Epithelial cell of prostate (primary cell): Measurements from ENCODE around the gene CCR2.
"Not testable (repeated sequence)": the region's sequence is repeated elsewhere in the genome, so short reads cannot be mapped to it uniquely, and the experiment has no call there.

Experiments used
- DNase-seq: peaks from one replicate; pipeline ENCODE4 v3.0.0-alpha.2; 2011; ENCODE audit warnings: low read depth, low spot score
- H3K27ac ChIP-seq: fragments of 450-650 bp; 2 replicates; pipeline ENCODE4 v1.5.1; 2017; ENCODE audit warnings: mild to moderate bottlenecking

The CCR2 gene

GRCh38 chr3:46353647-46354410, at the start of gene CCR2:
TSS of gene CCR2 (plus strand) at chr3:46354111. CDS start at chr3:46357528, 3,417 bp downstream.
- no peak within 1 kb of the TSS for H3K27ac ChIP-seq
- no peak for DNase-seq

- no peak for DNase-seq
- no peak overlapping the region for H3K27ac ChIP-seq
Measured at GRCh38 chr3:46304739-46305138, 49.2 kb upstream of the CCR2 start.

- DNase-seq: peak; percentile 48
- no peak overlapping the region for H3K27ac ChIP-seq
Measured at GRCh38 chr3:46312991-46313390, 40.9 kb upstream of the CCR2 start.

- no peak for DNase-seq
- H3K27ac ChIP-seq: no peak overlapping the region
Measured at GRCh38 chr3:46314517-46314916, 39.4 kb upstream of the CCR2 start.

GRCh38 chr3:46316206-46316605, 37.7 kb upstream of the CCR2 start:
- no peak overlapping the region for H3K27ac ChIP-seq

GRCh38 chr3:46318207-46318927, 35.5 kb upstream of the CCR2 start:
- no peak for DNase-seq
- no peak overlapping the region for H3K27ac ChIP-seq

More at GRCh38 chr3:46316206-46316605, 37.7 kb upstream of the CCR2 start:
- DNase-seq: no peak

- no peak overlapping the region for H3K27ac ChIP-seq
- no peak for DNase-seq
Measured at GRCh38 chr3:46321461-46322104, 32.3 kb upstream of the CCR2 start.

GRCh38 chr3:46324036-46324435, 29.9 kb upstream of the CCR2 start:
- no peak overlapping the region for H3K27ac ChIP-seq
- no peak for DNase-seq

GRCh38 chr3:46325645-46326300, 28.1 kb upstream of the CCR2 start:
- no peak for DNase-seq
- H3K27ac ChIP-seq: peak overlapping the region; percentile 15

GRCh38 chr3:46330676-46331075, 23.2 kb upstream of the CCR2 start:
- not testable (repeated sequence) for DNase-seq, H3K27ac ChIP-seq

GRCh38 chr3:46334741-46335478, 19.0 kb upstream of the CCR2 start:
- H3K27ac ChIP-seq: no peak overlapping the region
- peak; percentile 33 for DNase-seq

- no peak overlapping the region for H3K27ac ChIP-seq
- DNase-seq: no peak
Measured at GRCh38 chr3:46335541-46335940, 18.4 kb upstream of the CCR2 start.

- peak; percentile 41 for DNase-seq
- peak overlapping the region; percentile 21 for H3K27ac ChIP-seq
Measured at GRCh38 chr3:46337911-46338310, 16.0 kb upstream of the CCR2 start.

- no peak for DNase-seq
- no peak overlapping the region for H3K27ac ChIP-seq
Measured at GRCh38 chr3:46338840-46339239, 15.1 kb upstream of the CCR2 start.

GRCh38 chr3:46344476-46344875, 9.4 kb upstream of the CCR2 start:
- no peak for DNase-seq
- no peak overlapping the region for H3K27ac ChIP-seq

- DNase-seq: no peak
Measured at GRCh38 chr3:46348823-46349482, 5.0 kb upstream of the CCR2 start.

GRCh38 chr3:46349484-46350261, 4.2 kb upstream of the CCR2 start:
- DNase-seq: no peak
- H3K27ac ChIP-seq: no peak overlapping the region

More at GRCh38 chr3:46348823-46349482, 5.0 kb upstream of the CCR2 start:
- H3K27ac ChIP-seq: no peak overlapping the region

GRCh38 chr3:46350262-46350565, 3.7 kb upstream of the CCR2 start:
- DNase-seq: no peak
- H3K27ac ChIP-seq: no peak overlapping the region

GRCh38 chr3:46351646-46352045, 2.3 kb upstream of the CCR2 start:
- DNase-seq: no peak
- H3K27ac ChIP-seq: no peak overlapping the region
